Measurements from ENCODE around the gene PALLD.

DNA sequence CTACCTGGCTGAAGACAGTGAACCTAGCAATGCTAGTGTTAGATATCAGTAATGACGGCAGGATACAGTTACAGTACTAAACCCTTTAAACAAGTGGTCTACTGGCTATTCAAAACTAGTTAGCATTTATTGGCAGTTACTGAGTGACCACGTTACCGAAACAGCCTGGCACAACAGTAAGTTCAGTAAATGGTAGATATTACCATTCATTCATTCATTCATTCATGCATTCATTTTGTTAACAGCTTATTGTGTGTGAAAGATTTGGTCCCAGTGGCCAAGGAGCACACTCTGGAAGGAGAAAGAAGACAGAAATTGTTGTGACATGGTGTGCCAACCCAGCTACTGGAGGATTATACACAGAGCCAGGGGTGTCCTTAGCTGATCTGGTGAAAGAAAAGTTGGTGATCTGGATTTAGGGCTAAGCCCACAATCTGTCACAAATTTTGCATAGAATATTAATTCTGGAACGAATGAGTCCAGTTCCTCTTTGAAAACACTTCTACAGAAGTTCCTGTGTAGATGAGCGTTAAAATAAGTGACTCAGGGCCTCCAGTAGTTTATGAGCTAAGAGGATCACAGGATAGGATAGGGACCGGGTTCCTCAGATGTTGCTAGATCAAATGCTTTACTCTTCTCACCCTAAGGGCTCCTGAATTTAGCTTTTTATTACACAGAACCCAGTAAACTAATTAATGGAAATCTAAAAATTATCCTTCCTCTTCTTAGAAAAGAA lies 334.1 kb downstream of the PALLD start:
- TF ChIP-seq POLR2A (IDR thresholded peaks at IDR 0.05) (no peak), EP300 (IDR thresholded peaks at IDR 0.05) (no peak)
- TF ChIP-seq, protein P1, sequence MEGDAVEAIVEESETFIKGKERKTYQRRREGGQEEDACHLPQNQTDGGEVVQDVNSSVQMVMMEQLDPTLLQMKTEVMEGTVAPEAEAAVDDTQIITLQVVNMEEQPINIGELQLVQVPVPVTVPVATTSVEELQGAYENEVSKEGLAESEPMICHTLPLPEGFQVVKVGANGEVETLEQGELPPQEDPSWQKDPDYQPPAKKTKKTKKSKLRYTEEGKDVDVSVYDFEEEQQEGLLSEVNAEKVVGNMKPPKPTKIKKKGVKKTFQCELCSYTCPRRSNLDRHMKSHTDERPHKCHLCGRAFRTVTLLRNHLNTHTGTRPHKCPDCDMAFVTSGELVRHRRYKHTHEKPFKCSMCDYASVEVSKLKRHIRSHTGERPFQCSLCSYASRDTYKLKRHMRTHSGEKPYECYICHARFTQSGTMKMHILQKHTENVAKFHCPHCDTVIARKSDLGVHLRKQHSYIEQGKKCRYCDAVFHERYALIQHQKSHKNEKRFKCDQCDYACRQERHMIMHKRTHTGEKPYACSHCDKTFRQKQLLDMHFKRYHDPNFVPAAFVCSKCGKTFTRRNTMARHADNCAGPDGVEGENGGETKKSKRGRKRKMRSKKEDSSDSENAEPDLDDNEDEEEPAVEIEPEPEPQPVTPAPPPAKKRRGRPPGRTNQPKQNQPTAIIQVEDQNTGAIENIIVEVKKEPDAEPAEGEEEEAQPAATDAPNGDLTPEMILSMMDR (IDR thresholded peaks at IDR 0.05): no peak
